Thyroid gland (tissue), 4 donors: ENCODE results near the gene KRTAP12-4. TPM values are rescaled to one million over a fixed set of nuclear protein-coding genes. Genes with fewer than 3 reads are reported as not detected.

ENCODE experiments used
- DNase-seq, 2 donors: peaks; one replicate each; pipeline ENCODE4 v3.0.0-alpha.2; 2019
- H3K27ac ChIP-seq, 3 donors: fragments of 200-600 bp; sonication (generic); 1 replicate in 2 of 3; 2 replicates in 1 of 3; pipeline ENCODE4 v1.5.1; 2016 to 2019; ENCODE audit warnings: mild to moderate bottlenecking in 1 of 3, moderate library complexity in 1 of 3
- H3K27me3 ChIP-seq: fragments of 200-600 bp; sonication (generic); one replicate; pipeline ENCODE4 v1.5.1; 2019
- H3K36me3 ChIP-seq, 2 donors: fragments of 200-600 bp; sonication (generic); one replicate each; pipeline ENCODE4 v1.5.1; 2016 to 2019
- H3K4me1 ChIP-seq, 2 donors: fragments of 200-600 bp; sonication (generic); one replicate each; pipeline ENCODE4 v1.5.1; 2017 to 2019
- H3K4me3 ChIP-seq, 3 donors: fragments of 200-600 bp; sonication (generic); replicated peaks in 1 of 3; 1 replicate in 2 of 3; 2 replicates in 1 of 3; pipeline ENCODE4 v1.5.1; 2016; ENCODE audit warnings: mild to moderate bottlenecking in 1 of 3
- H3K9me3 ChIP-seq: fragments of 200-600 bp; sonication (generic); one replicate; pipeline ENCODE4 v1.5.1; 2017
- CTCF ChIP-seq, 6 experiments: fragments of 200-600 bp in 3 of 6; fragments of 450-650 bp in 3 of 6; sonication (generic) in 3 of 6; IDR thresholded peaks; one replicate each; pipeline ENCODE4 v1.5.1; 2016 to 2019; ENCODE audit warnings: antibody characterized with exemption in 6 of 6, mild to moderate bottlenecking in 2 of 6, inconsistent platforms in 1 of 6, moderate library complexity in 1 of 6
- POLR2A ChIP-seq, 2 donors: fragments of 450-650 bp; IDR thresholded peaks; one replicate each; pipeline ENCODE4 v1.6.1; 2017; ENCODE audit warnings: antibody characterized with exemption in 2 of 2, mild to moderate bottlenecking in 2 of 2, moderate library complexity in 1 of 2
- WGBS, 2 donors: methylation state at CpG; one replicate each; pipeline ENCODE4 v1.1.5; 2017; 5-methylcytosine and 5-hydroxymethylcytosine counted together
- intact Hi-C: fragments of 100-400 bp; cut with DNase I; formaldehyde crosslinking; loops from one replicate; pipeline ENCODE4 v1.15.1; 2023
- total RNA-seq, 4 donors: library from RNA; depleted of rRNA; stranded (reverse); fragments of >200 nt; gene quantifications; one replicate each; pipeline ENCODE4 v1.2.3, GENCODE V29; 2016

Gene KRTAP12-4
- not detected for total RNA-seq

GRCh38 chr21:44654576-44655175 is at the start of gene KRTAP12-4:
KRTAP12-4 (minus strand) TSS chr21:44654659; CDS start chr21:44654614, 45 bp downstream.
- H3K27me3 ChIP-seq: no peaks in the 10 kb centered on the region
- no peak for DNase-seq
- H3K36me3 ChIP-seq: no peaks in the 10 kb centered on the region
- TF ChIP-seq CTCF (IDR thresholded peaks at IDR 0.05) (no peak), POLR2A (IDR thresholded peaks at IDR 0.05) (no peak)
- no peak within 1 kb of the TSS for H3K4me3 ChIP-seq
- intact Hi-C loops: no loop called here
- no peaks in the 10 kb centered on the region for H3K9me3 ChIP-seq
- 63 to 82% methylated on average over 7 to 9 of the region's 9 CpGs for WGBS, 2 donors
- no peaks in the 10 kb centered on the region for H3K4me1 ChIP-seq
- H3K27ac ChIP-seq: no peak within 1 kb of the TSS

GRCh38 chr21:44703731-44704635 is 49.5 kb upstream of the KRTAP12-4 start:
- no peak for DNase-seq
- intact Hi-C loops: no loop called here
- no peak overlapping the region for H3K27ac ChIP-seq
- H3K4me1 ChIP-seq: peaks cover 0 to 17% of the 10 kb centered on the region in 2 donors
- peaks cover 4% of the 10 kb centered on the region for H3K27me3 ChIP-seq
- H3K4me3 ChIP-seq: no peak overlapping the region
- 70 to 74% methylated on average over 7 to 13 of the region's 13 CpGs for WGBS, 2 donors
- TF ChIP-seq POLR2A (IDR thresholded peaks at IDR 0.05) (no peak), CTCF (IDR thresholded peaks at IDR 0.05) (no peak)
- H3K36me3 ChIP-seq: no peaks in the 10 kb centered on the region
- H3K9me3 ChIP-seq: no peaks in the 10 kb centered on the region

- 81 to 85% methylated on average over 11 to 14 of the region's 16 CpGs for WGBS, 2 donors
- no peaks in the 10 kb centered on the region for H3K9me3 ChIP-seq
- TF ChIP-seq POLR2A (IDR thresholded peaks at IDR 0.05) (no peak), CTCF (IDR thresholded peaks at IDR 0.05) (no peak)
- no peak overlapping the region for H3K27ac ChIP-seq
- H3K36me3 ChIP-seq: no peaks in the 10 kb centered on the region
- peaks cover 0 to 9% of the 10 kb centered on the region in 2 donors for H3K4me1 ChIP-seq
- no peak for DNase-seq
- intact Hi-C loops: no loop called here
- H3K27me3 ChIP-seq: peaks cover 4% of the 10 kb centered on the region
- H3K4me3 ChIP-seq: no peak overlapping the region
Measured at GRCh38 chr21:44702973-44703730, 48.7 kb upstream of the KRTAP12-4 start.

GRCh38 chr21:44702111-44702972 is 47.9 kb upstream of the KRTAP12-4 start:
- 85 to 90% methylated on average over 11 to 20 of the region's 22 CpGs for WGBS, 2 donors
- intact Hi-C loops: no loop called here
- DNase-seq: no peak
- TF ChIP-seq POLR2A (IDR thresholded peaks at IDR 0.05) (no peak), CTCF (IDR thresholded peaks at IDR 0.05) (no peak)
- no peaks in the 10 kb centered on the region for H3K36me3 ChIP-seq
- H3K4me1 ChIP-seq: peaks cover 0 to under 1% of the 10 kb centered on the region in 2 donors
- no peaks in the 10 kb centered on the region for H3K9me3 ChIP-seq
- H3K27ac ChIP-seq: no peak overlapping the region
- H3K4me3 ChIP-seq: no peak overlapping the region
- H3K27me3 ChIP-seq: peaks cover 4% of the 10 kb centered on the region
